ENCODE results near the gene SNCA. TPM values are rescaled to one million over a fixed set of nuclear protein-coding genes. Genes with fewer than 3 reads are reported as not detected.

SNCA gene
- total and polyA plus RNA-seq, 2 experiments from 2014 or later: 99.1 to 127 TPM

DNA sequence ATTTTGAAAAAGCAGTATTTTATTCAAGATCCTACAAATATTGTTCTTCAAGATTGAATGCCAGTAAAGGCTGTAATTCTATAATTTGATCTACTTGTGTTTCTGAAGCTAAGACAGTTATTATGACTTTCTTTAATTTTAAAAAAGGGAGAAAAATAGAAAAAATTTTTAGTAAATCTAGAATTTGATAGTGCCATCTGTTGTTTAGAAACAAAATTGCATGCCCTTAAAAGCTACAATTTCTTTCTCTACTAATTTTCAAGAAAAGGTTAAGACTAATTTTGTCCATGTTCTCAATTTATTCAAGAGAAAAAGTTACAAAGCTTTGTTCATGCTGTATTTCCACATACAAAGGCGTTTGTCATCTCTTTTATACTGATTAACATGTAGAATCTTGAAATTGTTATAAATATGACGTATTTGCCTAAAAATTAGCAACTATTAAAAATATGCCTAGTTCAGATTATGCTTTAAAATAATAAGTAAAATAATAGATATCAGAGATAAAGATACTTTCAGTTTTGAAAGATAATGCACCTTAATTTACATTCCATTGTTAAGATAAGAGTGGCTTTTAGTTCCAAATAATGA lies 32.1 kb upstream of the SNCA start:
- no peaks in the 10 kb centered on the region for H3K4me1 ChIP-seq (ENCODE audit: low read depth)
- H3K9me3 ChIP-seq (ENCODE audit: low read depth): no peaks in the 10 kb centered on the region
- no peaks in the 10 kb centered on the region for H3K36me3 ChIP-seq
- no peaks in the 10 kb centered on the region for H3K27me3 ChIP-seq
- no peak overlapping the region for H3K4me3 ChIP-seq
- H3K27ac ChIP-seq: no peak overlapping the region
- DNase-seq (ENCODE audit: low read depth in 1 of 2, low spot score in 1 of 2): peak in 1 of 2 donors; percentile 27
- TF ChIP-seq, protein P1, sequence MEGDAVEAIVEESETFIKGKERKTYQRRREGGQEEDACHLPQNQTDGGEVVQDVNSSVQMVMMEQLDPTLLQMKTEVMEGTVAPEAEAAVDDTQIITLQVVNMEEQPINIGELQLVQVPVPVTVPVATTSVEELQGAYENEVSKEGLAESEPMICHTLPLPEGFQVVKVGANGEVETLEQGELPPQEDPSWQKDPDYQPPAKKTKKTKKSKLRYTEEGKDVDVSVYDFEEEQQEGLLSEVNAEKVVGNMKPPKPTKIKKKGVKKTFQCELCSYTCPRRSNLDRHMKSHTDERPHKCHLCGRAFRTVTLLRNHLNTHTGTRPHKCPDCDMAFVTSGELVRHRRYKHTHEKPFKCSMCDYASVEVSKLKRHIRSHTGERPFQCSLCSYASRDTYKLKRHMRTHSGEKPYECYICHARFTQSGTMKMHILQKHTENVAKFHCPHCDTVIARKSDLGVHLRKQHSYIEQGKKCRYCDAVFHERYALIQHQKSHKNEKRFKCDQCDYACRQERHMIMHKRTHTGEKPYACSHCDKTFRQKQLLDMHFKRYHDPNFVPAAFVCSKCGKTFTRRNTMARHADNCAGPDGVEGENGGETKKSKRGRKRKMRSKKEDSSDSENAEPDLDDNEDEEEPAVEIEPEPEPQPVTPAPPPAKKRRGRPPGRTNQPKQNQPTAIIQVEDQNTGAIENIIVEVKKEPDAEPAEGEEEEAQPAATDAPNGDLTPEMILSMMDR (IDR thresholded peaks at IDR 0.05; ENCODE audit: low read depth, low read length): peak; percentile 55

DNA sequence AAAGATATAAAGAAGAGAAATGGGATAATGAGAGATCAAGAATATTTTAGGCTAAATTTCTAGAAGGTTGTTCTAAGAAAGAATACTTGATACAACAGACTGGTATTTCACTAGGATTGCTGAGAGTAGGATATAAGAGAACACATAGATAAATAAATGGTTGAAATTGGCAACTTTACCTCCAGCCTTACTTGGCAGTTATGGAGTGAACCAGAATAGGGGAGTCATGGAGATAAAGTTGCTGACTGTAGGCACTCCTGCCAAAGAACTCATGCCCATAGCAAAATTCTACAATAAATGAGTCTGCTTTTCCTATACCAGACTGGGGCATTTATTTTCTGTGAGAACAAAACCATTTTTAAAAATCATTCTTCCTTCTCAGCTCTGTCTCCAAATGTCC lies 31.3 kb upstream of the SNCA start:
- H3K4me1 ChIP-seq (ENCODE audit: low read depth): no peaks in the 10 kb centered on the region

DNA sequence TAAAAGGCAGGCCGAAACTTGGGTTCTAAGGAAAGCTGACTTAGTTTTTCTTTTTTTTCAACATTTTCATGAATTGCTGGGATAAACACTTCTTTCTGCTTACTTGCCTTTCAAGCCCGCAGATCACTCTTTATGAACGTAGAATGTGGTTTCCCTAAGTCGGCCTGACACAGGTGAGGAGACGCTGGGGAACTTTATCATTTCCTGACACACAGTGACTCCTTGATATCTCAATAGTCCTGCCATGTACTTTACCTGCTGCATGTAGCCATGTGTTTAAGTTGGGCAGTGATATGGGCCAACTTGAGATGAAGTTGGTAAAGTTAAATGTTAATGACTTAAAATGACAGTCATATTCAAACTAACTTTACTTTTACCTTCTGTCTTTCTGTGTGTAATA lies 26.6 kb upstream of the SNCA start:
- no peaks in the 10 kb centered on the region for H3K27me3 ChIP-seq
- TF ChIP-seq, protein P1 (IDR thresholded peaks at IDR 0.05; ENCODE audit: low read depth, low read length): no peak
- DNase-seq (ENCODE audit: low read depth in 1 of 2, low spot score in 1 of 2): no peak
- H3K4me1 ChIP-seq (ENCODE audit: low read depth): no peaks in the 10 kb centered on the region
- no peak overlapping the region for H3K4me3 ChIP-seq
- no peaks in the 10 kb centered on the region for H3K9me3 ChIP-seq (ENCODE audit: low read depth)
- H3K27ac ChIP-seq: no peak overlapping the region
- H3K36me3 ChIP-seq: no peaks in the 10 kb centered on the region

More for the DNA sequence above, 31.3 kb upstream of the SNCA start:
- no peaks in the 10 kb centered on the region for H3K36me3 ChIP-seq
- H3K27me3 ChIP-seq: no peaks in the 10 kb centered on the region
- TF ChIP-seq, protein P1 (IDR thresholded peaks at IDR 0.05; ENCODE audit: low read depth, low read length): no peak
- H3K9me3 ChIP-seq (ENCODE audit: low read depth): no peaks in the 10 kb centered on the region
- peak in 1 of 2 donors; percentile 7 for DNase-seq (ENCODE audit: low read depth in 1 of 2, low spot score in 1 of 2)
- no peak overlapping the region for H3K4me3 ChIP-seq
- H3K27ac ChIP-seq: no peak overlapping the region

DNA sequence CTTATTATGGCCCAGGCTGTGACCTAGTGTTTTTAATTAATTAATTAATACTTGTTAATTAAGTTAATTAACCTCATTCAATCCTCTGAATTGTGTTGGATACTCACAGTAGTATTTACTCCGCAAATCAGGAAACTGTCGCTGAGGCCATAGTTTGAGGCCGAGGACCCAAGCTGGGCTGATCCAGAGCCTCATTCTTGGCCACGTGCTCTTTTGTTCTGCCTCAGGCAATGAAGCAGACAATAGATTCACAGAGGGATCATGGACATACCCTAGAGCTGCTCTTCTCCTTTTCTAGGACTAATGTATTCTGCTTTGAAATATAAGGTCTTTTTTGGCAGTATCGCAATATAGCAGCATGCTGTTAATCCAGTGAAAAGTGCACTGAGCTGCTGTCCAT lies 24.0 kb upstream of the SNCA start:
- no peaks in the 10 kb centered on the region for H3K36me3 ChIP-seq
- no peaks in the 10 kb centered on the region for H3K4me1 ChIP-seq (ENCODE audit: low read depth)
- H3K27ac ChIP-seq: no peak overlapping the region
- TF ChIP-seq, protein P1 (IDR thresholded peaks at IDR 0.05; ENCODE audit: low read depth, low read length): no peak
- H3K9me3 ChIP-seq (ENCODE audit: low read depth): no peaks in the 10 kb centered on the region
- DNase-seq (ENCODE audit: low read depth in 1 of 2, low spot score in 1 of 2): no peak
- H3K4me3 ChIP-seq: no peak overlapping the region
- H3K27me3 ChIP-seq: no peaks in the 10 kb centered on the region

DNA sequence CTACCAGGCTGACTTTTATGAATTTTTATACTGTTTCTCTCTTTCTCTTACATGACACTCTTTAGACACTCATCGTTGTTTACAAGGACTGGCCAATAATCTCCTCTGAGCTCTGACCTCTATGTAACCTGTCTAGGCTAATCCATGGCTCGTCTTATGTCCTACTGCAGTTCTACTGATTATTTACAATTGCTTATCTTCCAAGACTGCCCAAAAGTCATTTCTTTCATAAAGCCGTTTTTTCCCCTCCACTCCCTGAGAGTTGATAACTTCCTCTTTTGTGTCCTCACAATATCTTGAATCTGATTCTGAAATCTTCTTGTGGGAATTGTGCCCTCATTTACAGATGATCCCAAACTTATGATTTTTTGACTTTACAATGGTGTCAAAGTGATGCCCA lies 18.3 kb upstream of the SNCA start:
- no peaks in the 10 kb centered on the region for H3K27me3 ChIP-seq
- no peaks in the 10 kb centered on the region for H3K9me3 ChIP-seq (ENCODE audit: low read depth)
- H3K4me3 ChIP-seq: no peak overlapping the region
- DNase-seq (ENCODE audit: low read depth in 1 of 2, low spot score in 1 of 2): no peak
- H3K4me1 ChIP-seq (ENCODE audit: low read depth): no peaks in the 10 kb centered on the region
- H3K27ac ChIP-seq: no peak overlapping the region
- TF ChIP-seq, protein P1 (IDR thresholded peaks at IDR 0.05; ENCODE audit: low read depth, low read length): no peak
- H3K36me3 ChIP-seq: no peaks in the 10 kb centered on the region

All from cardiac muscle cell (in vitro differentiated cells and primary cell).